Keratinocyte (primary cell): Measurements from ENCODE around the gene RBFOX2. TPM values are rescaled to one million over a fixed set of nuclear protein-coding genes. Genes with fewer than 3 reads are reported as not detected.

Experiments
- DNase-seq: peaks from one replicate; pipeline ENCODE4 v3.0.0-alpha.2; 2011; ENCODE audit warnings: low read depth, missing footprints, low spot score
- FAIRE-seq: peaks from 2 replicates; lab custom pipeline; 2011; peaks lifted over from hg19 to GRCh38; lab: Jason Lieb, UNC
- H2AFZ ChIP-seq: 2 replicates; pipeline ENCODE4 v1.6.0; 2012; ENCODE audit warnings: low read length, control low read depth, inconsistent platforms; ENCODE audit not compliant: control insufficient read depth
- H3K27ac ChIP-seq: 2 replicates; pipeline ENCODE4 v1.5.1; 2011; ENCODE audit warnings: low read length; ENCODE audit not compliant: control insufficient read depth, insufficient read depth
- H3K27me3 ChIP-seq: 3 replicates; pipeline ENCODE4 v1.6.0; 2011; ENCODE audit warnings: low read length; ENCODE audit not compliant: control insufficient read depth, insufficient read depth; ENCODE audit errors: extremely low read depth
- H3K36me3 ChIP-seq, 2 experiments: 2 replicates in 1 of 2; 3 replicates in 1 of 2; pipeline ENCODE4 v1.5.1; 2011; ENCODE audit warnings: low read length in 2 of 2, mild to moderate bottlenecking in 1 of 2; ENCODE audit not compliant: control insufficient read depth in 2 of 2, insufficient read depth in 2 of 2; ENCODE audit errors: extremely low read depth in 1 of 2
- H3K4me1 ChIP-seq: 3 replicates; pipeline ENCODE4 v1.5.1; 2011; ENCODE audit warnings: low read length; ENCODE audit not compliant: control insufficient read depth, insufficient read depth; ENCODE audit errors: extremely low read depth
- H3K4me2 ChIP-seq: 3 replicates; pipeline ENCODE4 v1.6.0; 2011; ENCODE audit warnings: low read depth, low read length; ENCODE audit not compliant: control insufficient read depth, insufficient read depth; ENCODE audit errors: extremely low read depth
- H3K4me3 ChIP-seq, 3 experiments: fragments of 200-600 bp in 1 of 3; sonication (generic) in 1 of 3; 2 replicates in 2 of 3; 3 replicates in 1 of 3; pipeline ENCODE4 v1.5.1; 2011 to 2016; ENCODE audit warnings: low read length in 3 of 3, mild to moderate bottlenecking in 3 of 3, control low read depth in 2 of 3, inconsistent platforms in 1 of 3, low read depth in 1 of 3, mixed read lengths in 1 of 3, mixed run types in 1 of 3, moderate library complexity in 1 of 3; ENCODE audit not compliant: control insufficient read depth in 2 of 3, insufficient read depth in 2 of 3; ENCODE audit errors: extremely low read depth in 1 of 3
- H3K79me2 ChIP-seq: 2 replicates; pipeline ENCODE4 v1.6.0; 2012; ENCODE audit warnings: low read length; ENCODE audit not compliant: control insufficient read depth, insufficient read depth
- H3K9ac ChIP-seq: 3 replicates; pipeline ENCODE4 v1.6.0; 2011; ENCODE audit warnings: low read length; ENCODE audit not compliant: control insufficient read depth, insufficient read depth; ENCODE audit errors: extremely low read depth
- H3K9me1 ChIP-seq: 3 replicates; pipeline ENCODE4 v1.6.0; 2011; ENCODE audit warnings: low read length; ENCODE audit not compliant: control insufficient read depth, insufficient read depth; ENCODE audit errors: extremely low read depth
- H3K9me3 ChIP-seq: 2 replicates; pipeline ENCODE4 v1.5.1; 2012; ENCODE audit warnings: low read depth, low read length; ENCODE audit not compliant: control insufficient read depth
- H4K20me1 ChIP-seq: 3 replicates; pipeline ENCODE4 v1.6.0; 2011; ENCODE audit warnings: low read length; ENCODE audit not compliant: control insufficient read depth, insufficient read depth; ENCODE audit errors: extremely low read depth
- CTCF ChIP-seq, 3 experiments: IDR thresholded peaks in 1 of 3; conservative IDR thresholded peaks in 1 of 3; optimal IDR thresholded peaks in 1 of 3; 2 replicates in 2 of 3; 3 replicates in 1 of 3; pipeline versions ENCODE3 to v1.5.1; 2011; ENCODE audit warnings: low read length in 3 of 3, mild to moderate bottlenecking in 3 of 3, moderate library complexity in 2 of 3, control low read depth in 1 of 3, inconsistent platforms in 1 of 3; ENCODE audit not compliant: insufficient read depth in 2 of 3; ENCODE audit errors: extremely low read depth in 1 of 3
- EZH2 ChIP-seq: IDR thresholded peaks from one replicate; pipeline ENCODE4 v1.6.1; 2012; ENCODE audit warnings: inconsistent platforms, mild to moderate bottlenecking, low read length, moderate library complexity
- dilution Hi-C: fragments of 300-500 bp; cut with MboI; formaldehyde crosslinking; loops from one replicate; pipeline ENCODE4 v1.7.0; 2020; ENCODE audit warnings: low sequenced_read_pairs; ENCODE audit not compliant: extremely low pct_ligation_motif_present
- polyA plus RNA-seq, 5 experiments: library from polyadenylated mRNA; depleted of rRNA in 3 of 5; stranded (reverse) in 3 of 5; stranded (forward) in 1 of 5; unstranded in 1 of 5; fragments of >200 nt; gene quantifications; 1 replicate in 1 of 5; 2 replicates in 3 of 5; 3 replicates in 1 of 5; pipeline versions ENCODE4 v1.2.1 to v1.2.3, GENCODE V29; 2011 to 2012; ENCODE audit warnings: missing spikeins in 2 of 5, low read depth in 1 of 5, low replicate concordance in 1 of 5

RBFOX2 gene
- polyA plus RNA-seq, 1 donor (not counting 4 experiments of a cell fraction or from before 2014, with no cell fraction given) = 118 TPM

- no peak overlapping the region for H3K9ac ChIP-seq
- H3K4me2 ChIP-seq = no peak overlapping the region
- no peaks in the 10 kb centered on the region for H4K20me1 ChIP-seq
- H3K27me3 ChIP-seq = no peaks in the 10 kb centered on the region
- H3K79me2 ChIP-seq = no peaks in the 10 kb centered on the region
- no peak for FAIRE-seq
- H2AFZ ChIP-seq = no peak overlapping the region
- dilution Hi-C loops = no loop called here
- no peaks in the 10 kb centered on the region for H3K36me3 ChIP-seq
- DNase-seq = no peak
- no peaks in the 10 kb centered on the region for H3K9me1 ChIP-seq
- H3K27ac ChIP-seq = no peak overlapping the region
- TF ChIP-seq EZH2 (no peak), CTCF (optimal IDR thresholded peaks at IDR 0.05 in 1 of 3, IDR thresholded peaks at IDR 0.05 in 1 of 3, conservative IDR thresholded peaks at IDR 0.05 in 1 of 3; ENCODE audit: extremely low read depth in 1 of 3, insufficient read depth in 2 of 3, low read length in 3 of 3) (no peak)
- no peaks in the 10 kb centered on the region for H3K9me3 ChIP-seq
- H3K4me3 ChIP-seq = no peak overlapping the region
- H3K4me1 ChIP-seq = peaks cover 6% of the 10 kb centered on the region
Observed at GRCh38 chr22:36068776-36069344, 40.2 kb upstream of the RBFOX2 start.

- H3K9ac ChIP-seq = no peak overlapping the region
- H3K9me1 ChIP-seq = no peaks in the 10 kb centered on the region
- H3K36me3 ChIP-seq = no peaks in the 10 kb centered on the region
- DNase-seq (no peak), FAIRE-seq (no peak)
- no peak overlapping the region for H3K4me3 ChIP-seq
- no peak overlapping the region for H3K4me2 ChIP-seq
- H3K4me1 ChIP-seq = peaks cover 6% of the 10 kb centered on the region
- no peaks in the 10 kb centered on the region for H4K20me1 ChIP-seq
- H3K9me3 ChIP-seq = no peaks in the 10 kb centered on the region
- H3K27me3 ChIP-seq = no peaks in the 10 kb centered on the region
- dilution Hi-C loops = no loop called here
- H3K27ac ChIP-seq = no peak overlapping the region
- H2AFZ ChIP-seq = no peak overlapping the region
- H3K79me2 ChIP-seq = no peaks in the 10 kb centered on the region
- TF ChIP-seq EZH2 = no peak
- no peak for TF ChIP-seq CTCF (optimal IDR thresholded peaks at IDR 0.05 in 1 of 3, IDR thresholded peaks at IDR 0.05 in 1 of 3, conservative IDR thresholded peaks at IDR 0.05 in 1 of 3; ENCODE audit: extremely low read depth in 1 of 3, insufficient read depth in 2 of 3, low read length in 3 of 3)
Observed at GRCh38 chr22:36067235-36067558, 38.6 kb upstream of the RBFOX2 start.
